ENCODE data around the gene POLE2. TPM values are rescaled to one million over a fixed set of nuclear protein-coding genes. Genes with fewer than 3 reads are reported as not detected.

Gene POLE2
- total and polyA plus RNA-seq, 2 of the 13 experiments (the other 11 are each of a cell fraction or from before 2014, with no cell fraction given): 16.6 to 37.0 TPM

GRCh38 chr14:49692811-49693734, 5.1 kb upstream of the POLE2 start, which contains the start of gene KLHDC1 (continued):
- TF ChIP-seq XRCC5 (optimal IDR thresholded peaks at IDR 0.05; ENCODE audit: low read length) (peak; percentile 20), ZNF589 (CRISPR knock-in tag; conservative IDR thresholded peaks at IDR 0.05) (peak; percentile 85), E2F2 (CRISPR knock-in tag; IDR thresholded peaks at IDR 0.05; ENCODE audit: borderline replicate concordance) (no peak), FOSL2 (CRISPR knock-in tag; IDR thresholded peaks at IDR 0.05) (peak; percentile 26; the same call in 1 of the 2 replicates), ATF4 (CRISPR knock-in tag; IDR thresholded peaks at IDR 0.05) (0 out of 4 replicates have a peak, but pooled peaks of 1 of the 2 experiments have one; percentile 34), SIN3A (IDR thresholded peaks at IDR 0.05; ENCODE audit: borderline replicate concordance, low read depth, low read length) (peak; percentile 43; the same call in 1 of the 2 replicates), HHEX (CRISPR knock-in tag; IDR thresholded peaks at IDR 0.05) (no peak), MAX (IDR thresholded peaks at IDR 0.05) (peak; percentile 82), MBD4 (IDR thresholded peaks at IDR 0.05; ENCODE audit: borderline replicate concordance, low read length) (no peak), ZBTB2 (CRISPR knock-in tag; IDR thresholded peaks at IDR 0.05; ENCODE audit: low read depth) (0 out of 2 replicates have a peak, but pooled peaks have one; percentile 46), ZBTB44 (CRISPR knock-in tag; IDR thresholded peaks at IDR 0.05) (no peak; the same call in 1 of the 2 replicates), CAMTA2 (CRISPR knock-in tag; IDR thresholded peaks at IDR 0.05; ENCODE audit: borderline replicate concordance) (peak; percentile 79; the same call in 1 of the 2 replicates), ZNF234 (CRISPR knock-in tag; conservative IDR thresholded peaks at IDR 0.05) (no peak), ZNF280D (CRISPR knock-in tag; IDR thresholded peaks at IDR 0.05) (0 out of 2 replicates have a peak, but pooled peaks have one; percentile 52), SP140L (CRISPR knock-in tag; IDR thresholded peaks at IDR 0.05; ENCODE audit: borderline replicate concordance) (no peak), MNT (IDR thresholded peaks at IDR 0.05) (no peak)
